ENCODE results near the gene AFAP1L2. TPM values are rescaled to one million over a fixed set of nuclear protein-coding genes. Genes with fewer than 3 reads are reported as not detected.

AFAP1L2 gene
- total and polyA plus RNA-seq, 9 of the 15 experiments (the other 6 are each of a cell fraction or from before 2014, with no cell fraction given): 0.07 TPM; not detected in 8

DNA sequence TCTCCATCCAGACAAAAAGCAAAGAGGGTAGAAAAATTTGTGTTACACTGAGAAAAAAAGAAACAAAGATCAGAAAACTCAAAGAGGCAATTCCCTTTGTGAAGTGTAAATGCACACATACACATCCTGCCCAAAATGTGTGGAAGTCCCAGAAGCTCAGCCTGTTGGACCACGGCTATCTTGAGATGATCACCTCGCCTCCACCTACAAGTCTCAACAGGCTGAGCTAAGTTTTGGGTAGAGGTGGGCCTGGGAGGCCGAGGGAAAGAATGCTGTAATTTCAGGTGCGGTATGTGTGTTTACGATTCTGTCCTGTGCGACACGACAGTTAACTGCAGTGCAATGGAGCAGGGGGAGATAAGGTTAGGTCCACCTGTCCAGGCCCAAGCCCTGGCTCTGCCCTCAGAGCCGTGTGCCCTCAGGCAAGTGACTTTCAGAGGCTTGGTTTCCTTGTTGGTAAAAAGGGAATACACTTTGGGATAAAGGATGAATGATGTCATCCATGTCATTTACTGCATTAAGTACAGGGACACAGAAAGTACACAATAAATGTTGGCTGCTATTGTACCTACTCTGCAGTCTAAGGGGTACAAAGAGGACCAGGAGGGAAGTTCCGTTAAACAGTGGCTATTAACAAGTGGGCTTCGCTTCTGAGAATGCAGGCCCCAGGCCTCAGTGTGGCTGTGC is 67.3 kb downstream of the AFAP1L2 start (continued):
- TF ChIP-seq, protein P1, sequence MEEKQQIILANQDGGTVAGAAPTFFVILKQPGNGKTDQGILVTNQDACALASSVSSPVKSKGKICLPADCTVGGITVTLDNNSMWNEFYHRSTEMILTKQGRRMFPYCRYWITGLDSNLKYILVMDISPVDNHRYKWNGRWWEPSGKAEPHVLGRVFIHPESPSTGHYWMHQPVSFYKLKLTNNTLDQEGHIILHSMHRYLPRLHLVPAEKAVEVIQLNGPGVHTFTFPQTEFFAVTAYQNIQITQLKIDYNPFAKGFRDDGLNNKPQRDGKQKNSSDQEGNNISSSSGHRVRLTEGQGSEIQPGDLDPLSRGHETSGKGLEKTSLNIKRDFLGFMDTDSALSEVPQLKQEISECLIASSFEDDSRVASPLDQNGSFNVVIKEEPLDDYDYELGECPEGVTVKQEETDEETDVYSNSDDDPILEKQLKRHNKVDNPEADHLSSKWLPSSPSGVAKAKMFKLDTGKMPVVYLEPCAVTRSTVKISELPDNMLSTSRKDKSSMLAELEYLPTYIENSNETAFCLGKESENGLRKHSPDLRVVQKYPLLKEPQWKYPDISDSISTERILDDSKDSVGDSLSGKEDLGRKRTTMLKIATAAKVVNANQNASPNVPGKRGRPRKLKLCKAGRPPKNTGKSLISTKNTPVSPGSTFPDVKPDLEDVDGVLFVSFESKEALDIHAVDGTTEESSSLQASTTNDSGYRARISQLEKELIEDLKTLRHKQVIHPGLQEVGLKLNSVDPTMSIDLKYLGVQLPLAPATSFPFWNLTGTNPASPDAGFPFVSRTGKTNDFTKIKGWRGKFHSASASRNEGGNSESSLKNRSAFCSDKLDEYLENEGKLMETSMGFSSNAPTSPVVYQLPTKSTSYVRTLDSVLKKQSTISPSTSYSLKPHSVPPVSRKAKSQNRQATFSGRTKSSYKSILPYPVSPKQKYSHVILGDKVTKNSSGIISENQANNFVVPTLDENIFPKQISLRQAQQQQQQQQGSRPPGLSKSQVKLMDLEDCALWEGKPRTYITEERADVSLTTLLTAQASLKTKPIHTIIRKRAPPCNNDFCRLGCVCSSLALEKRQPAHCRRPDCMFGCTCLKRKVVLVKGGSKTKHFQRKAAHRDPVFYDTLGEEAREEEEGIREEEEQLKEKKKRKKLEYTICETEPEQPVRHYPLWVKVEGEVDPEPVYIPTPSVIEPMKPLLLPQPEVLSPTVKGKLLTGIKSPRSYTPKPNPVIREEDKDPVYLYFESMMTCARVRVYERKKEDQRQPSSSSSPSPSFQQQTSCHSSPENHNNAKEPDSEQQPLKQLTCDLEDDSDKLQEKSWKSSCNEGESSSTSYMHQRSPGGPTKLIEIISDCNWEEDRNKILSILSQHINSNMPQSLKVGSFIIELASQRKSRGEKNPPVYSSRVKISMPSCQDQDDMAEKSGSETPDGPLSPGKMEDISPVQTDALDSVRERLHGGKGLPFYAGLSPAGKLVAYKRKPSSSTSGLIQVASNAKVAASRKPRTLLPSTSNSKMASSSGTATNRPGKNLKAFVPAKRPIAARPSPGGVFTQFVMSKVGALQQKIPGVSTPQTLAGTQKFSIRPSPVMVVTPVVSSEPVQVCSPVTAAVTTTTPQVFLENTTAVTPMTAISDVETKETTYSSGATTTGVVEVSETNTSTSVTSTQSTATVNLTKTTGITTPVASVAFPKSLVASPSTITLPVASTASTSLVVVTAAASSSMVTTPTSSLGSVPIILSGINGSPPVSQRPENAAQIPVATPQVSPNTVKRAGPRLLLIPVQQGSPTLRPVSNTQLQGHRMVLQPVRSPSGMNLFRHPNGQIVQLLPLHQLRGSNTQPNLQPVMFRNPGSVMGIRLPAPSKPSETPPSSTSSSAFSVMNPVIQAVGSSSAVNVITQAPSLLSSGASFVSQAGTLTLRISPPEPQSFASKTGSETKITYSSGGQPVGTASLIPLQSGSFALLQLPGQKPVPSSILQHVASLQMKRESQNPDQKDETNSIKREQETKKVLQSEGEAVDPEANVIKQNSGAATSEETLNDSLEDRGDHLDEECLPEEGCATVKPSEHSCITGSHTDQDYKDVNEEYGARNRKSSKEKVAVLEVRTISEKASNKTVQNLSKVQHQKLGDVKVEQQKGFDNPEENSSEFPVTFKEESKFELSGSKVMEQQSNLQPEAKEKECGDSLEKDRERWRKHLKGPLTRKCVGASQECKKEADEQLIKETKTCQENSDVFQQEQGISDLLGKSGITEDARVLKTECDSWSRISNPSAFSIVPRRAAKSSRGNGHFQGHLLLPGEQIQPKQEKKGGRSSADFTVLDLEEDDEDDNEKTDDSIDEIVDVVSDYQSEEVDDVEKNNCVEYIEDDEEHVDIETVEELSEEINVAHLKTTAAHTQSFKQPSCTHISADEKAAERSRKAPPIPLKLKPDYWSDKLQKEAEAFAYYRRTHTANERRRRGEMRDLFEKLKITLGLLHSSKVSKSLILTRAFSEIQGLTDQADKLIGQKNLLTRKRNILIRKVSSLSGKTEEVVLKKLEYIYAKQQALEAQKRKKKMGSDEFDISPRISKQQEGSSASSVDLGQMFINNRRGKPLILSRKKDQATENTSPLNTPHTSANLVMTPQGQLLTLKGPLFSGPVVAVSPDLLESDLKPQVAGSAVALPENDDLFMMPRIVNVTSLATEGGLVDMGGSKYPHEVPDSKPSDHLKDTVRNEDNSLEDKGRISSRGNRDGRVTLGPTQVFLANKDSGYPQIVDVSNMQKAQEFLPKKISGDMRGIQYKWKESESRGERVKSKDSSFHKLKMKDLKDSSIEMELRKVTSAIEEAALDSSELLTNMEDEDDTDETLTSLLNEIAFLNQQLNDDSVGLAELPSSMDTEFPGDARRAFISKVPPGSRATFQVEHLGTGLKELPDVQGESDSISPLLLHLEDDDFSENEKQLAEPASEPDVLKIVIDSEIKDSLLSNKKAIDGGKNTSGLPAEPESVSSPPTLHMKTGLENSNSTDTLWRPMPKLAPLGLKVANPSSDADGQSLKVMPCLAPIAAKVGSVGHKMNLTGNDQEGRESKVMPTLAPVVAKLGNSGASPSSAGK (IDR thresholded peaks at IDR 0.05): no peak
- TF ChIP-seq U2AF1 (optimal IDR thresholded peaks at IDR 0.05; ENCODE audit: low read depth, low read length): no peak

Data from K562 (cell line).